ENCODE data around the gene PRKAR1B.

PRKAR1B gene

DNA sequence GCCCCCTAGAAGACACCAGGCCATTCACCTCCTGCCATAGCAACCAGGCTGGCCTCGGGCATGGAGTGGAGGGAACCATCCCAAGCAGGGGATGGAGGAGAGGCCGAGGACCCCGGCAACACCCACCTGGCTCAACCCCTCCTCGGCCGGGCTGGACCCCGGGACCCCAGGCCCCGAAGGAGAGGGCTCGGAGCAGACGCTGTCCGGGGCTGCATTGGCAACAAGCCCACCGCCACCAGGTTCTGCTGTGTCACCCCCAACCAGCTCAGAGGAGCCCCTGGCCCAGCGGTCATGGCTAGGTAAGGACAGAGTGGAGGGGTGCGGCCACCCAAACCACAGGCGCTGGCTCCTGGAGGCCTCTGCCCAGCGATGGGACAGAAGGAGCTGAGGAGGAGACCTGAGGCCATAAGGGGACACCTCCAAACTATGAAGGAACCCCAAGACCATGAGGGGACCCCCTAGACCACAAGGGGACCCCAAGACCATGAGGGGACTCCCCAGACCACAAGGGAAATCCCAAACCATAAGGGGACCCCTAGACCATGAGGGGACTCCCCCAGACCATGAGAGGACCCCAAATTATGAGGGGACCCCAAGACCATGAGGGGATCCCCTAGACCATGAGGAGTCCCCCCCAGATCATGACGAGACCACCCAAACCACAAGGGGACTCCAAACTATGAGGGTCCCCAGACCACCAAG lies 132.7 kb downstream of the PRKAR1B start:
- no peak for DNase-seq

- DNase-seq, result peak in 13 of 58 donors; percentile 20 to 52 (median 35)
Observed at GRCh38 chr7:593324-594115, 133.6 kb downstream of the PRKAR1B start.

GRCh38 chr7:591856-592628 lies 135.0 kb downstream of the PRKAR1B start:
- DNase-seq, result no peak

GRCh38 chr7:590731-591551 lies 136.1 kb downstream of the PRKAR1B start:
- DNase-seq, result peak in 15 of 58 donors; percentile 21 to 60 (median 37)

DNA sequence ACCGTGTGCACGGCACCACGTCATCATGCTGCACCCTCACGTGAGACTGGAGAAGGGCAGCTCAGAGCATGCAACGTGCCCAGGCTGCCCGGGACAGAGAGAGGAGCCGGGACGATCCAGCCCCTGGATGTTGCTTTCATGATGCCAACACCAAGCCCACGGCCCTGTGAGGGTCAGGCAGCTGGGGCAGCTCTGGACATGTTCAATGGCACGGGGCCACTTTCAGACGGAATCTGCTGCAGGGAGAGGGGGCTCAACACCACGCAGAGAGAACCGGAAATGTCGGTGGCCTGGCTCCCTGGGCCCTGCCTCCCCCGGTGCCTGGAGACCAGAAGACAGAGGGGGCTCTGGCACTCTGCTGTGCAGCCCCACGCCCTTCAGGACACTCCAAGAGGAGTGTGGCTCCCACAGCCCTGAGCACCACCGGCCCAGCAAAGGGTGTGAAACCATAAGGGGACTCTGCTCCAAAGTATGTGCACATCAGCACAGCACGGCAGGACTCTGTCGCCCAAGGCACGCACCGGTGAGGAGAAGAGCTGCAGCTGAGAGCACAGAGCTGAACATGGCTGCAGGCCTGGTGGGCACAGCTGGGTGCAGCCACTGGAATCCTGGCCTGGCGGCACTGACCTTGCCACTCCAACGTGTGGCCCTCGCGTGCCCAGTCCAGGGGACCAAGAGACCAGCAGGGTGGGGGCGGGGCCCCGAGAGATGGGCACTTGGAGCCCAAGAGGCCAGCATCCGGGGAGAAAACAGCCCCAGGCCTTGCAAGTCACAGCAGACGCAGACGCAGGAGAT lies 137.1 kb downstream of the PRKAR1B start:
- no peak for DNase-seq

GRCh38 chr7:587767-588166 lies 139.3 kb downstream of the PRKAR1B start:
- no peak for DNase-seq

- DNase-seq, result no peak
Observed at GRCh38 chr7:586494-586893, 140.6 kb downstream of the PRKAR1B start.

DNA sequence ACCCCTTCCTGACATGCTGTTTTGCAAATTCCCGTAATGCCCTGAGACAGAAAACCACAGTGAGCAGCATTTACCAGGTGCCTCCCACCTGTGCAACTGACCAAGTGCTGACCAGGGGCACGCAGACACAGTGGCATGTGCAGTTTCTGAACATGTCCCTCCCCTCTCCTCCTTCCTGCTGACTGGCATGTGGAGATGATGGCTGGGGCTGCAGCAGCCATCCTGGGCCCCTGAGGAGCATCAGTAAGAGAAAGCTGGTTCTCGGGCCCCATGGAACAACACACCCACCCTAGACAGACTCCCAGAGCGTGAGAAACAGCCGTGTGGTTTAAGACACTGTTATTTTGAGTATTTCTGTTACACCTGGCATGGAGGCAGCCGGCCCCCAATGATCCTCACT lies 141.2 kb downstream of the PRKAR1B start:
- no peak for DNase-seq

DNA sequence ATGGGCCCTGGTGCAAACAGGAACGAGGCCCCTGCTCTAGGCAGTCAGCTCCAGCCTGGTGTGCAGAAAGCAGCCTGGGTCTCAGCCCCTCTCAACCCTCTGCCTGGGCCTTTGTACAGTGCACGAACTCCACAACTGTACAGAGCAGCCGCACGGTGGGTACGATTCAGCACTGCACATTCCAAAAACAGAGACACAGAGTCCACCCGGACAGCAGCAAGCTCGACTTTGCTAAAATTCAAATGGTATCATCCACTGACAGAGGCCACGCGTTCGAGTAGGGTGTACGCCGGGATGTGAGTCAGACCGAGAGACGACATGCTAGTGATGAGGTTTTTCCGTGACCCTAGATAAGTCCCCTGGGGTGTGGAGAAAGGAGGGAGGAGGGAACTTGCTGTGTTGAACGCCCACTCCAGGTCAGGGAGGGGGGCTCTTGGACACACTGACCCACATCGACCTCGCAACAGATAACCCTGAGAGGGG lies 141.8 kb downstream of the PRKAR1B start:
- DNase-seq, result no peak

DNA sequence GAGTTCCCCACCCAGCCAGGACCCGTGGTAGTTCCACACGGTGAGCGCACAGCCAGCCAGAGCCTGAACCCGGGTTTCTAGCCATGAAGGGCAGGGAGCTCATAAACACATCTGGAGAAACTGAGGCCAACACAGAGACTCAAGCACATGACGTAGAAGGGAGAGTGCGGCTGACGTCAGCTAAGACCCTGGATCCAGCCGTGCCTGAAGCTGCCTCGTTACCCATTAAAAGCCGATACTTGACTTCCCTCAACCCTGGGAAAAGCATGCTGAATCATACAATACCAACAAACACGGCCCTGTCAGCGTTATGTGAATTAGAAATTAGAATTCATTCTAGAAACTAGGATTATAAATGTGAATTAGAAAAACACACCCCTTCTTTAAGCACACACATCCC lies 142.3 kb downstream of the PRKAR1B start:
- no peak for DNase-seq

GRCh38 chr7:584122-584465 lies 143.0 kb downstream of the PRKAR1B start:
- DNase-seq, result peak in 18 of 58 donors; percentile 11 to 55 (median 33)

DNA sequence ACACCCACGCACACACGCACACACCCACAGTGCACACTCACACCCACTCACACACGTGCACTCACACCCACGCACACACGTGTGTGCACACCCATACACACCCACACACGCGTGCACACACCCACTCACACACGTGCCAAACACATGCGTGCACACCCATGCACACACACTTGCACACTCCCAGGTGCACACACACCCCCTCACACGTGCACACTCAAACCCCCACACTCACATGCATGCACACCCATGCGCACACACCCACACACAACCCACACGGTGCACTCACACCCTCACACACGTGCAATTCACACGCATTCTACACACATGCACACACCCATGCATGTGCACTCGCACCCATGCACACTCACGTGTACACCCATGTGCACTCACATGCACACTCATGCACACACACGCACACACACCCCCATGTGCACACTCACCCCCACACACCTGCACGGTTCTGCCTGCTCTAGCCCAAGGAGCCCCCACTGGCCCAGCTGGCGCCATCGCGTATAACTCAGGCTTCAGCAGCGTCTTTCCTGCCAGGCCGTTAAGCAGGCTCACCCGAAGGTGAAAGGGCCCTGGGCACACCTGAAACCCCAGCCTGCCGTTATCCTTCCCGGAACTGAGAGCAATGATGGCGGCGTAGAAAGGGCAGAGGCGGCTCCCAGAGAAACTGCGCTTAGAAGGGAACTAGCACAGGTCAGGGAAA lies 143.5 kb downstream of the PRKAR1B start:
- DNase-seq, result no peak

GRCh38 chr7:582931-583330 lies 144.2 kb downstream of the PRKAR1B start:
- no peak for DNase-seq

DNA sequence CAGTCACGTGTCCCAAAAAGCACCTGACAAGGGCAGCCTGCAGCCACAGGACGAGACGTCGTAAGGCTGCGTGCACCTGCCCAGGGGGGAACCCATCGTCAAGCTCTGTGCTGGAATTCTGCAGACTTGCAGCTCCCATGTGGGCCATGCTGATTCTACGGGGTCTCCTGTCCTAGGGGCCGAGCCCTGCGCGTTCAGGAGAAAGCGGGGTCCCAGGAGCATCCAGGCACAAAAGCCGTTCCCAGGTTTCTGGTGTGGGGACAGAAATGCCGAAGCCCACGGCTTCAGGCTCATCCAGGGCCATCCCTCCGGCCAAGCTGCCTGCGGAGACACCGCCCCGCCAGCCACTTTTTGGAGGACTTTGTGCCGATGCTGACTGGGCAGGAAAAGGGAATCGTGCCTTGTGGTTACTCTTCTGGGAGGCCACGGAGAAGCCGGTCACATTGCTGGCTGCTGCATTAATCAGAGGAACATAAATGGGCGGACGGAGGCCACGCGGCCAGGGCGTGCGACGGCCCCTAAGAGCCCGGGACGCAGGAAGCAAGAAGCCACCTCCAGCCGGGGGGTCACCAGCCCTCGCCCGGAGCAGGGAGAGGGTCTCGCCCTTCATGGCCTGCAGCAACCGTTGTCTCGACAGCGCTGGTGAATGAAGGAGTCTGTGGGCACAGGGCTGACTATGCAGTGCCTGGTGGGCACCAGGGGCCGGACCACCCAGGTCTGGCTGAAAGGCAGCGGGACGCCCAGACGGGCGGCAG lies 144.8 kb downstream of the PRKAR1B start:
- no peak for DNase-seq

DNA sequence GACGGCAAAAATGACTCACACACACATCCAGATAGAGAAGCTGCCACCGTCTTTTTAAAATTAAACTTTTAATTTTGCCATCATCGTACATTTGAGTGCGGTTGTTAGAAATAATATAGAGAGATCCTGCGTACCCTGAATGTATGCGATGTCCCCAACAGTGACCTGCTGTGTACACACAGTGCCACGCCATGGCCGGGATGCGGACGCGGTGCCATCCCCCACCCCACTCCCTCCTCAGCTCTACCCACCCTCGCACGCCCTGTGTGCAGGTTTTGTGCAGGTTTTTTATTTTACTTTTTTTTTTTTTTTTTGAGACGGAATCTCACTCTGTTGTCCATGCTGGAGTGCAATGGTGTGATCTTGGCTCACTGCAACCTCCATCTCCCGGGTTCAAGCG lies 148.7 kb downstream of the PRKAR1B start:
- DNase-seq, result no peak

DNA sequence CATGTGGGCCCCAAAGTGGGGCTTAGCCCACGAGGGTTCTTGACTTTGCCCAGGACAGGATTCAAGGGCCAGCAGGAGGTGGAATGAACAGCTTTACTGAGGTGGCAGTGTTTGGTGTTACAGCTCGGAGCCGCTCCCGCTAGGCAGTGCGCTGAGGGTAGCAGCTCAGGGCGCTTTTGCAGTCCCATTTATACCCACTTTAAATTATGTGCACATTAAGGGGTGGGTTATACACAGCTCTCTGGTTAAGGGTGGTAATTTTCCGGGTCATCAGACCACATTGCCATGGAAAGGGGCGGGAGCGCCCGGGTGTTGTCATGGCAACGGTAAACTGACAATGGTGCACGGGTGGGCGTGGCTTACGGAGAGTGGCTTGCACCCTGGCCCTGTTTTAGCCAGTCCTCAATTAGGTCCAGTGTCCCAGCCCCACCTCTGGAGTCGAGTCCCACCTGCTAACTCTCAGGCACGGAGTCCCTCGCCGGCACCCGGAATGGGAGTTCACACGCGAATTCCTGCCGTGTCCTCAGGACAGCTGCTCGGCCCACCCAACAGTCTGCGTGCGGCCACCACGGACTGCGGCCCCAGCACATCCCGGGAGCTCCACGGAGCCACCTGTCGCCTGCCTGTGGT lies 149.2 kb downstream of the PRKAR1B start:
- DNase-seq, result no peak

- DNase-seq, result no peak
Observed at GRCh38 chr7:577278-577665, 149.8 kb downstream of the PRKAR1B start.
